ENCODE results near the gene ZNF30.

DNA sequence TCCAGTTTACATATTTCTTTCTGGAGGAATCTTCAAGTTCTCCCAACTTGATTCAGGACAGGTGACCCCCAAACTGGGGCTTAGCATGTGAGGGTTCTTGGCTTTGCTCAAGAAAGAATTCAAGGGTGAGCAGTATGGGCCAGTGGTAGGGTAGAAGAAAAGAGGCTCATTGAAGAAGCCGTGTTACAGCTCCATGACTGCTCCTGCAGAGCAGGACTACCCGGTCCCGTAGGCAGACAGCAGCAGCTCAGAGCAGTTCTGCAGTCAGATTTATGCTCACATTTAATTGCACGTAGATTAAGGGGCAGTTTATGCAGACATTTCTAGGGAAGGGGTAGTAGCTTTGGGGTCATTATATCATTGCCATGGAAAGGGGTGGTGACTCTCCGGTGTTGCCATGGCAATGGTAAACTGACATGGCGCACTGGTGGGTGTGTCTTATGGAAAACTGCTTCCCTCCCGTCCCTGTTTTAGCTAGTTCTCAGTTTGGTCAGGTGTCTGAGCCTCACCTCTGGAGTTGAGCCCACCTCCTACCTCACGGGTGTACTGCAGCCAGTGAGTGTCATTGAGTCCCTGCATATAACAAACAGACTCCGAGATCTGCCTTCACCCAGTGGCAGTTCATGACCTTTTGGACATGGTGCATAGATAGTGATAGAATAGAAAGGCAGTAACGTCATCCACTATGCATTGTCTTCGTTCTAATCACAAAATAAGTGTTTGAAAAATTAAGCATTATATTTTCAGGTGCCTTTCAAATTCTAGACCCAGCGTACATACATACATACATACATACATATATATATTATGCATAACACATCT lies 53.3 kb downstream of the ZNF30 start:
- no peak for TF ChIP-seq POLR2A (IDR thresholded peaks at IDR 0.05; ENCODE audit: low read length)
- TF ChIP-seq GATA1 (IDR thresholded peaks at IDR 0.05; ENCODE audit: low read depth, low read length) = no peak
